ENCODE measurements around the gene PSMD13.

DNA sequence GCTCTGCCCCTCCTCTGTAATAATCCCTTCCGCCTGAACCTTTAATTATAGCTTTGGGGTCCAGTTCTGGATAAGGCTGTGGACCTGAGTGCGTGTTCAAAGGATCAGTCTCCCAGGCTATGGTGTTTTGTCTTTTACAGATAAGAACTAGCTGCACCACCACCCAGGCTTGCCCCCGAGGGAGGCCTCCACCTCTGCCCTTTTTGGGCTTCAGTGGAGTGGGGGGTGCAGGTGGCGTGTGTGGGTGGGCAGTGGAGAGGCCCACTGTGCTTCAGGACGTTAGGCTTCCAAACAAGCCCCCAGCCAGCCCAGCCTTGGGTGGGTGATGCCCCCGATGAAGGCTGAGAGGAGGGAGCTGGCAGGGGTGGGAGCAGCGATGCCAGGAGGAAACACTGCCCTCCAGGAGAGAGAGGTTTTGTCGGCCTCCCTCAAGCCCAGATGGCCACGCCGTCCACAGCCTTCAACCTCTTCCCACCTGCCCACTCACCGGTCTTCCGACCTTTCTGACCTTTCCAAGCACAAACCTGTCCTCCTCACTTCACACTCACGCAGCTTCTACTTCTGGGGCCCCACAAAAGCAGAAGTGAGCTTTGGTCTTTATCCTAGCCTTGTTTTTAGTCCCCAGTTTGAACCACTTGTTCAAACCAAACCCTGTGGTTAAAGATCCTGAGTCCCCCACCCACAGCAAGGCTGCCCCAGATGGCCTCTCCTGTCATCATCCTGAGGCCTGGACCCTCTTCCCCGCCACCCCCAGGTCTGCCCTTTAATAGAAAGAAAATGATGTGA, 20.4 kb downstream of the PSMD13 start:
- TF ChIP-seq, protein P1, sequence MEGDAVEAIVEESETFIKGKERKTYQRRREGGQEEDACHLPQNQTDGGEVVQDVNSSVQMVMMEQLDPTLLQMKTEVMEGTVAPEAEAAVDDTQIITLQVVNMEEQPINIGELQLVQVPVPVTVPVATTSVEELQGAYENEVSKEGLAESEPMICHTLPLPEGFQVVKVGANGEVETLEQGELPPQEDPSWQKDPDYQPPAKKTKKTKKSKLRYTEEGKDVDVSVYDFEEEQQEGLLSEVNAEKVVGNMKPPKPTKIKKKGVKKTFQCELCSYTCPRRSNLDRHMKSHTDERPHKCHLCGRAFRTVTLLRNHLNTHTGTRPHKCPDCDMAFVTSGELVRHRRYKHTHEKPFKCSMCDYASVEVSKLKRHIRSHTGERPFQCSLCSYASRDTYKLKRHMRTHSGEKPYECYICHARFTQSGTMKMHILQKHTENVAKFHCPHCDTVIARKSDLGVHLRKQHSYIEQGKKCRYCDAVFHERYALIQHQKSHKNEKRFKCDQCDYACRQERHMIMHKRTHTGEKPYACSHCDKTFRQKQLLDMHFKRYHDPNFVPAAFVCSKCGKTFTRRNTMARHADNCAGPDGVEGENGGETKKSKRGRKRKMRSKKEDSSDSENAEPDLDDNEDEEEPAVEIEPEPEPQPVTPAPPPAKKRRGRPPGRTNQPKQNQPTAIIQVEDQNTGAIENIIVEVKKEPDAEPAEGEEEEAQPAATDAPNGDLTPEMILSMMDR (IDR thresholded peaks at IDR 0.05): no peak
- TF ChIP-seq POLR2A (IDR thresholded peaks at IDR 0.05): no peak

Measured in vagina (tissue), 2 donors.